ENCODE results near the gene ERGIC3.

ERGIC3 gene

DNA sequence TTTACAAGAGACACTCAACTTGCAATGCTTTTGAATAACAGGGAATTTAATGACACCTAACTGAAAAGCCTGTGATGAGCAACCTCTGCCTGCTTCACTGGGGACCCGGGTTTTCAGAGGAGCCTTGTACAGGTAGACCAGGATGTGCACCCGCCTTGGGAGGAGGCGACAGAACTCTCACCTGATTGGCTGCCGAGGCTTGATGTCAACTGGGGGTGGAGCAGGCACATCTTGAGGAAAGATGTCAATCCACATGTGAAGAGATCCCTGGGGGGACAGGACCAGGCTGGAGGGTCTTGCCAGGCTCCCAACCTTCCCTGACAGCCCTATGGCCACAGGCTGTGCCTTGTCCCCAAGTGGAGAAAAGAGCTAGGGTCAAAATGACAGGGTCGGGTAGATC, 19.8 kb downstream of the ERGIC3 start:
- DNase-seq (ENCODE audit: low spot score): no peak

DNA sequence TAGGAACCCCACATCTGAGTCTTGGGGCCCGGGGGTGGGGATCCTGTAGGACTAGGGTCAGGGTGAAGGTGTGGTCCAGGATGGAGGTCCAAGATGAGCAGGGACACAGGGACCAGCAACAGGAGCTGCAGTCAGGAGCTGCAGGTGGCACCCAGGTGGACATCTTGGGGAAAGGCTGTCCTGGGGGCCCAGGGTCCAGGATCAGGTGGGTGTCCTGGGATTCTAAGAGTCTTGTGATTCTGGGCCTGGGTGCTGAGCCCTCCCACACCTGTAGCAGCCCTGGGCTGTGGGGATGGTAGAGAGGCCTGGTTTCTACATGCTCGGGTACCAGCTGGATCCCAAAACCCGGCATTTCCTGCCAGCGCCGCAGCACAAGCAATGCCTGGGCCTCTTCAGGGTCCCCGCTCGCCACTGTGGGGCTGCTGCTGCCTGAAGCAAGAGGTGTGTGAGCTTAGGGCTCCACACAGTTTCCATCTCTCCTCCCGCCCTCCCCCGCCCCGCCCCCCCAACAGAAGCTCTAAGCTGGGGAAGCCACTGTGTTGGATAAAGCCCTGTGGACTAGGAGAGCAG, 20.7 kb downstream of the ERGIC3 start:
- DNase-seq (ENCODE audit: low spot score): no peak

DNA sequence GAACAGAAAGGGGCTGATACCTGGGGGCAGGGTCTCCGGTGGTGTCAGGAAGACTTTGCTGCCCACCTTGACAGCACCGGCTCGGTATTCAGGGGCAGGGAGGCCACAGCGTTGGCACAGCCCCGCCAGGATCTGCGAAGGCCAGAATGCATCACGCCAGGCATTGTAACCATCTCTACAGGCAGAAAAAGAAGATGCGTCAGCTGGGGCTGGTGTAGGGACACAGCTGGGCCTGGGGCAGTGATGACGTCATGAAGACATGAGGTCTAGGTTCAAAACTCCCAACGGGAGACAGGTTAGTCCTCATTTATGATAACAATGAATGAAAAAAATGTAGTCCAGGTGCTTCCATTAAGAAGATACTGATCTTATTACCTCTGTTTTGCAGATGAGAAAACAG, 22.0 kb downstream of the ERGIC3 start:
- no peak for DNase-seq (ENCODE audit: low spot score)

DNA sequence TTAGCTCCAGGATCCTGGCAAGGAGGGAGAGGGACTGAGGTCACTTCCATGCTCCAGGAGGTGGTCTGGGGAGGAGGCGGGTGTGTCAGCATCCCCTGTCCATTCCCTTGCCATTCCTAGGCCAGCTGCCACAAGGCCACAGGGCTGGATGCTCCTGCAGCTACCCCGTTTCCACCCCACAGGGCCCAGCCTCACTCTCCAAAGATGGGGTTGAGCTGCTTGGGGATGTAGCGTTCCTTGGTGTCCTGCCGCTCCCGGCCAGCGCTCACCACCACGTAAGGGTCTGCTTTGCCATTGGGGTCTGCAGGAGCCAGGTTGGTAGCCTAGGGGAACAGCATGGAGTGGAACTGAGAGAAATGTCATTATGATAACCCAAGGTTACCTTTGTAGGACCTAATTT, 23.0 kb downstream of the ERGIC3 start:
- DNase-seq (ENCODE audit: low spot score): no peak

DNA sequence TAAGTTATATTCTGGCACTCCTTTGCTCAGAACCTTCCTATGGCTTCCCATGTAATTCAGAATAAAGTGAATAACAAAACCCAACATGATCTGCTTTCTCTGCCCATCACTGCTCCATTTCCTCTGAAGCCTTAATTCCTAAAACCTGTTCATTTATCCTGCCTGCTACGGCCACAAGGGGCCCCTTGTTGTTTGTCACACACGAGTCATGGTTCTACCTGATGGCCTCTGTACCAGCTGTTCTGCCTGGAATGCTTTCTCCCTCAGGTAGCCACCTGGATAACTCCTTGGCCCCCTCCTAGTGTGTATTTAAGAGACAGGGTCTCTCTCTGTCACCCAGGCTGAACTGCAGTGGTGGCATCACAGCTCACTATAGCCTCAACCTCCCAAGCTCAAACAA, 26.8 kb downstream of the ERGIC3 start:
- no peak for DNase-seq (ENCODE audit: low spot score)

DNA sequence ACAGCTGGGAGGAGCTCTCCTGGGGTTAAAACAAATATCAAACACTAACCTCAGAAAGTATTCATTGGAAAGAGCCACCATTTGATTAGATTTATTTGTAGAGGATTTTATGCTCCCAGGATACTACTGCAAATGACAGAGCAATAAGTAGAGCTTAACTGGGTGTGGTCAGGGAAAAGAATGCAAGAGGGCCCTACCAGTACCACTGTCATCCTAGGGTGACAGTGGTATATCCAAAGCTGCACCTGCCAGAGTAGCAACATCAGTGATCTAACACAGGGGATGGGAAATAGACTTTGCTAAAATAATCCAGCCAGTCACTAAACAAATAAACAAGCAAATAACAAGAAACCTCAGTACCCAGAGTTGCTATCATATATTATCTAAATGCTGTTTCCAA, 29.7 kb downstream of the ERGIC3 start:
- DNase-seq (ENCODE audit: low spot score): no peak

DNA sequence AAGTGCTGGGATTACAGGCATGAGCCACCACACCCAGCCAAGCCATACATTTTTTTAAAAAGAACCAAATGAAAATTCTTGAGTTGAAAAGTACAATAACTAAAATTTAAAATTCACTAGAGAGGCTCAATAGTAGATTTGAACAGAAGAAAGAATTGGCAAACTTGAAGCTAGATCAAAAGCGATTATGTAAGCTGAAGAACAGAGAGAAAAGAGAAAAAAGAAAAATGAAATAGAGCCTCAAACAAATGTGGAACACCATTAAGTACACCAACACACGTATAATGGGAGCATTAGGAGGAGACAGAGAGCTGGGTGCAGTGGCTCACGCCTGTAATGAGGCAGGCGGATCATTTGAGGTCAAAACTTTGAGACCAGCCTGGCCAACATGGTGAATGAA, 31.0 kb downstream of the ERGIC3 start:
- no peak for DNase-seq (ENCODE audit: low spot score)

DNA sequence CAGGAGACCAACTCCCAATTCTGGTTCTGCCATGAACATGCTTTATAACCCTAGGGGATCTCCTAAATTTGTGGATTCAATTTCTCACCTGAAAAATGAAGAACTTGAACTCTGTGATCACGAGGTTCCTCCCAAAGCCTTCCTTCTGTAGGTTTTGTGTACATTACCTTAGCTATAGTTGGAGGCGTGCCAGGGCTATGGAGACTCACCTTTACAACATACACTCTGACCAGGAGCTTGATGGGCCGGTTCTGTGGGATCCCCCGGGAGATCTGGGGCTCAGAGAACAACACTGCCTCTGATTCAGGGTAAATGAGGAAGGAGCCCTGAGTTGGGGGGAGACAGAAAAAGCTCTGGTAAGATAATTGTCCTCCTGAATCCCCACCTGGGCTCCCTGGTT, 34.1 kb downstream of the ERGIC3 start:
- DNase-seq (ENCODE audit: low spot score): no peak

DNA sequence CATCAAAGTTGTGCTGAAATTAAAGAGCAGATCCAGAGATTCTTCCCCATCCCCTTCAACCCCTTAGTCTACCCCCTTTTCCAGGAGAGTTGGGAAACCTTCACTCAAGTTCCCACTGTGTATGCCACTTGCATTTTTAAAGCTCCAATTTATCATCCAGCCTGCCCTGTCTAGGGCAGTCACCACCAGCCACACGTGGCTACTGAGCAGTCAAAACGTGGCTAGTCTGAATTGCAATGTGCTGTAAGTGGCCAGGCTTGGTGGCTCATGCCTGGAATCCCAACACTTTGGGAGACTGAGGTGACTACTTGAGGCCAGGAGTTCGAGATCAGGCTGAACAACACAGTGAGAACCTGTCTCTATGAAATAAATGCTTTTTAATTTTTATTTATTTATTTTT, 34.9 kb downstream of the ERGIC3 start:
- DNase-seq (ENCODE audit: low spot score): no peak

DNA sequence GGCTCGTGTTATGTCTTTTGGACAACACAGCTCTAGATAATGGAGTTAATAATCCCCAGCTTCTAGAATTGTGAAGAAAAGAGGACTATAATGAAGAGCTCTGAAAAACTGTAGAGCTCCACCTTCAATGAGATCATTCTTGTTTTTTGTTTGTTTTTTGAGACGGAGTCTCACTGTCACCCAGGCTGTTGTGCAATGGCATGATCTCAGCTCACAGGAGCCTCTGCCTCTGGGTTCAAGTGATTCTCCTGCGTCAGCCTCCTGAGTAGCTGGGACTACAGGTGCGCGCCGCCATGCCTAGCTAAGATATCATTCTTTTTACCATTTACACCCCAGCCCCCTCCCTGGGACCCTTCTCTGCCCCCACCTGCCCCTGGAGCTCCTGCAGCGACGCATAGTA, 36.6 kb downstream of the ERGIC3 start:
- no peak for DNase-seq (ENCODE audit: low spot score)

DNA sequence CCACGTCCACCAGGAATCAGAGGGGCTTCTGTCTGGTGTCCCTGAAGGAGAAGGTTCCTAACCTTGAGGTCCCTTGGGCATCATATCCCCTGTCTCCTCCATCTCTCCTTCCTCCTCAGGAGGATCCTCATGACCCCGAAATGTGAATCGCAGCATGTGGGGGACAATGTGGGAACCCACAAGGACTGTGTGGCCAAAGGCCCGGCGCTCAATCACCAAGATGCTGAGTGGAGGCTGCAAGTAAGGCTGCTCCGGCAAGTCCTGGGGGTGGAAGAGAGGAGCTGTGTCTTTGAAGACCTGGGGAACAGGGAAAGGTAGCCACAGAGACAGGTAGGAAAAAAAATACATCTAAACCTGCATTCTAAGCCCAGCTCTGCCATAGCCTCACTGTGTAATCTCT, 37.3 kb downstream of the ERGIC3 start:
- DNase-seq (ENCODE audit: low spot score): no peak

DNA sequence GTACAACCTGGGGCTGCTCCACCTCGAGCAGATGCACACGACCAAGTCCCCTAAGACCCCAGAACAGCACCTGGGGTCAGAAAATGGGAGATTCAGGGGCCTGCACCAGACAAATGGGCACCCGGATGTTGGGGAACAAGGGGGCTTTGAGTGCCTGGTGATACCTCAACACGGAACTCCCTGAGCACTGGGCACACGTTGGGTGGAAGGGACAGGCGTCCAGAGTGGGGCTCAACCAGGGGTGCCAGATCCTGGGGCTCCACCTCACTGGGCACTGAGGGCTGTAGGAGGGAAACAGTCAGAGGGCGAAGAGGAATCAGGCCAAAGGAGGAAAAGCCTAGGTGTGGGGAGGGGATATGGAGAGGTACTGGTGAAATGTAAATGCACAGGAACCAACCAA, 40.3 kb downstream of the ERGIC3 start:
- no peak for DNase-seq (ENCODE audit: low spot score)

DNA sequence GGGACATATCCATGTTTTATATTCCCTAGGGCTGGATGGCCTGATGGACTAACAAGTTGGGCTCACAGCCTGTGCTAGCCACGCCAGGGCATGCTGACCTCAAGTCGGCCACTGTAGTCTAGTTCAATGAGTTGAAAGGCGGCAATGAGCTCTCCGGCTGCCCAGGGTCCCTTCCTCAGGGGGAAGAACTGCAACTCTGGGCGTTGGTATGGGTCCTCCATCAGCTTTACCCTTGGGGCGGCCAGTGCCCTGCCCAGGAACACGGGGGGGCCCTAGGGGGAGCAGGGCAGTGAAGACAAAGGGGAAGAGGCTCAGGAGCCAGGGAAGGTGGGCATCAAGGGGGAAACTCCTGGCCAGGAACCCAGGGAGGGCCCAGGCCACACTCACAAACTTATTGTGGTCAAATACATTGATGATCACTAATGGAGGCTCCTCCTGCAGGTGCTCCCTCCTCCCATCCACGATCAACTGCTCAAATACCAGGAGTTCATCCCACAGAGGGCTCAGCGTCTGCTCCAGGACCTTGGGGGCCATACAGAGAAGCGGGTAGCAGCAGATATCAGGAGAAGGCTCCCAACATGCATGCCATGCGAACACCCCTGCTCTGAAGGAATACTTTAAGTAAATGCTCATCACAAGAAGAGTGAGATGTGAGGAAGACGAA, 41.0 kb downstream of the ERGIC3 start:
- DNase-seq (ENCODE audit: low spot score): no peak

DNA sequence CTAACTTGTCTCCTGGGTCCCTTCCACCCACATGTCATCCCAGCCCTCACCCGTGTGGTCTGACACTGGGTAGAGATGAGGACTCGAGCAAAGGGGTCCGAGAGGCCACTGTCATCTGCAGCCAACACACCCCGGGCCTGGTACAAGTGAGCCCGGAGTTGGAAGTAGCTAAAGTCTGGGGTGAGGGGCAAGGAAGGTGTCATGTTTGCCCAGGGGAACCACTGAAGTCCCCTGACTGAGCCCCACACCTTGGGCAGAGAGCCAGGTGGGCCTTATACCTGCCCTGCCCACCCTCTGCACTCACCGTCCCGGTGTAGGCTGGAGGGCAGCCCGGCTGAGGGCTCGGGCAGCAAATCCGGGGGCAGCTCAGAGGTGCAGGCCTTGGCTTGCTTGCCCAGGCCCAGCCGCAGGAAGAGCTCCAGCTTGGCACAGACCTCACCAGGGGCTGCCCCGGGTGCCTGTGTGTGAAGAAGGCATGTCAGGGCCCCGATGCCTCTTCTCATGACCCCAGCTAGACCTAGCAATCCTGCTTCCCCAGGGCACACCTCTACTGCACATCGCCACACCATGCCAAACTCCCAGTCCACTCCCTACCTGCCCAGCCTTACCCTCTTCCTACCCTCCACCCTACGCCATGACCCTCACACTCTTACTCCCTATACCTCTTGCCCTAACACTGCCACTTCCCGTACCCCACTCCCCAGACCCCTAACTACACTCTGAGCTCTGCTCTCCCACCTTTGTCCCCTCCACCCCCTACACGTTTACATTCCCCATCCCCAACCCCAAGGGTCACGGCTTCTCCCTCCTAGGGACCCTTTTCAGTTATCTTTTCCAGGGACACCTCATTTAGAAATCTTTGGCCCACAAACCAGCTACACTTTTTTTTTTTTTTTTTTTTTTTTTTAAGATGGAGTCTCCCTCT, 42.0 kb downstream of the ERGIC3 start:
- no peak for DNase-seq (ENCODE audit: low spot score)

DNA sequence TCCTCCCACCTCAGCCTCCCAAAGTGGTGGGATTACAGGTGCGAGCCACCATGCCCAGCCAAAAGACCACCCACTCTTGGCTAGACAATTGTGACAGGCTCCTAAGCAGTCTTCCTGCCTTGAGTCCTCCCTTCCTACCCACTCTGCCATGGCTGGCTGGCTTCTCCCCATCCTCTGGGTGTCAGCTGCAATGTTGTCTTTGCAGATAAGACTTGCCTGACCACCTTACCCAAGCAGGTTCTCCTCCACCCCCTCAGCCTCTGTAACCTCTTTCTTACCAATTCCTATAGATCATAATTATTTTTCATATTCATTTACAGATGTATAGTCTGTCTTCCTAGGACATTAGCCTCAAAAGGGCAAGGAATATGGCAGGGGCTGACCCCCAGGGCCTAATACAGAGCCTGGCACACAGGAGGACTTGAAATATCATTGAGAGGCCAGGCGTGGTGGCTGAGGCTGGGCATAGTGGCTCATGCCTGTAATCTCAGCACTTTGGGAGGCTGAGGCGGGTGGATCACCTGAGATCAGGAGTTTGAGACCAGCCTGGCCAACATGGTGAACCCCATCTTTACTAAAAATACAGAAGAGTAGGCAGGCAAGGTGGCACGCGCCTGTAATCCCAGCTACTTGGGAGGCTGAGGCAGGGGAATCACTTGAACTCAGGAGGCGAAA, 45.0 kb downstream of the ERGIC3 start:
- DNase-seq (ENCODE audit: low spot score): no peak

DNA sequence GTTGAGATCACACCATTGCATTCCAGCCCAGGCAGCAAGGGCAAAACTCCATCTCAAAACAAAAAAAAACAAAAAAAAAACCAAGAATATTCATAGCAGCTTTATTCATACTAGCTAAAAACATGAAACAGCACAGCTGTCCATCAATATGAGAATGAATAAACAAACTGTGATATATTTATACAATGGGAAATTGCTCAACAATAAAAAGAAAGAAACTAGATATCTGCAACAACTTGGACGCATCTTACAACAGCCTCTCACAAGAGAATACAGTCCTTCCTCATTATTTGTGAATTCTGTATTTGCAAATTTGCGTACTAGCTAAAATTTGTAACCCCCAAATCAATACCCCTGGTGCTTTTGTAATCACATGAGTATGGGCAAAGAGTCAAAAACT, 45.6 kb downstream of the ERGIC3 start:
- DNase-seq (ENCODE audit: low spot score): no peak

DNA sequence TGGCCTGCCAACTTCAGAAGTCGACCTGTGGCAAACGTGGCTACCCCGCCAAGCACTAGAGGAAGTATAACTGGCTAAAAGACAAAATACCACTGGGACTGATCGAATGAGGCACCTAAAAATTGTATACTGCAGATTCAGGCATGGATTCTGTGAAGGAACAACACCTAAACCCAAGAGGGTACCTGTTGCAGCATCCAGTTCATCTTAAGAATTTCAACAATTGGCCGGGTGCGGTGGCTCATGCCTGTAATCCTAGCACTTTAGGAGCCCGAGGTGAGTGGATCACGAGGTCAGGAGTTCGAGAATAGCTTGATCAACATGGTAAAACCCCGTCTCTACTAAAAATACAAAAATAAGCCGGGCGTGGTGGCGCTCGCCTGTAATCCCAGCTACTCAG, 46.5 kb downstream of the ERGIC3 start:
- no peak for DNase-seq (ENCODE audit: low spot score)

DNA sequence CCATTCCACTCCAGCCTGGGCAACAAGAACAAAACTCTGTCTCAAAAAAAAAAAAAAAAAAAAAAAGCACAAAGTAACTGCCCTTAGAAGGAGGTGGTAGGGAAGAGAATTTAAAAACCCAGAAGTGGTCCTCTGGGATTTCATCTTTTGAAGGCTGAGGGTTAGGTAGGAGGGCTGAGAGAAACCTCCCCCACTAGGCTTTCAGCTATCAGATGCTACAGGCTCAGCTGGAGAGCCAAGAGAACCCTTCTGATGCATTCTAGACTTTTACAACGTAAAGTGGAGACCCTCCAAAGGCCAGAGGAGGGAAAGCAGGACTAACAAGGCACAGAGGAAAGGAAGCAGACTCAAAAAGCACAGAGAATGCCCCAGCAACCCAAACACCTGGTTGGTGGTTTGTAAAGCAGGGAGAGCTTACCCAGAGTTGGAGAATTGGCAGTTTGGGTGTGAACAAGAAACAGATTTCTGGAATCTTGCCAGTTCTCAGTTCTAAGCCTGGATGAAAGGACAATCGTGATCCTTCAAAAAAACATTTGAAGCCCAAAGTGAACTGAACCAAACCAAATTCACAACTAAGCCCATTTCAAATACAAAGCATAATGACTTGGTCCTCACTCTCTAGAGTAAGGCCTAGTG, 50.6 kb downstream of the ERGIC3 start:
- no peak for DNase-seq (ENCODE audit: low spot score)

DNA sequence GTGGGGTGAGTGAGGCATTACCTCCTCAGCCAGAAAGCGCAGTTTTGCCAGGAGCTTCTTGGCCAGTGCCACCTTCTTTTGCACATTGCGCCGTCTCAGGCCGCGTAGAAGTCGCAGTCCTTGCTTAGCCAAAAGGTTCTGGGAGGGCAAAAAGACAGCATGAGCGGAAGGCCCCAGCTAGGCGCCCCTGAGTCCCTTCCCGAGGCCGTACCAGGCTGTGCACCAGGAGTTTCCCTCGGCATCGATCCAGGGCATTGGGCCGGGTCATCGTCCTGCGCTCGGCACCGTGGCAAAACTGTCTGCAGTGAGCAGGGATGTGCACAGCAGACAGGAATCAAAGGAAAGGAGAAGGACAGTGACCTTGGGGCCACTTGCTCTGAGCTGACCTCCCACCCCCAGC, 53.6 kb downstream of the ERGIC3 start:
- DNase-seq (ENCODE audit: low spot score): no peak

DNA sequence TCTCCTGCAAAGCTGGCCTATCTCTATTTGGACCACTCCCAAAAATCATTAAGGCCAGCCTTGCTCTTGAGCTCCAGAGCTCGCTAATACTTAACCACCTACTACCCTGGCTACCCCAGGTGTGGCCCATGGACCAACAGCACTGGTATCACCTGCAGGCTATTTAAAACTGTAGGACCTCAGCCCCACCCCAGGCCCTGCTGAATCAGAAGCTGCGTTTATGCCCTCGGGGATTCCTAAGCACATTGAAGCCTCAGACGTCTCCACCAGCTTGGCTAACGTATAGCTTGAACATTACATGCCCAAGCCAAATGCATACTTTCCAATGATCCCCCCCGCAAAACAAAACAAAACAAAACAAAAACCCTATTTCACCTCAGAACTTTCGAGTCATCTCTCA, 54.0 kb downstream of the ERGIC3 start:
- no peak for DNase-seq (ENCODE audit: low spot score)

DNA sequence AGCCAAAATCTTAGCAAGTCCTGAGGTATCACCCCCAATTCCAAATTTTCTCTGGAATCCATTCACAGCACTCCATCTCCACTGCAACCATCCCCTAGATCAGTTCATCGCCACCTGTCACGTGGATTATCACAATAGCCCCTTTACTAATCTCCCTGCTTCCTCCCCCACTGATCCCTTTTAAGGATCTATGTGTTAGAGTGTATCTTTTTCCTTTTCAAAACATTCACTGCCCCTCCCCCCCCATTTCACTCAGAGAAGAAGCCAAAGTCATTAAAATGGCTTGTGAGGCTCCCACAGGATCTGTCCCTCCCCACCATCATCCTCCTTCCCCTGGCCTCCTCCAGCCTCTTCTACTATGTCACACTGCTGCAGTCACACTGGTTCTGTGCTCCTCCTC, 55.3 kb downstream of the ERGIC3 start:
- no peak for DNase-seq (ENCODE audit: low spot score)

DNA sequence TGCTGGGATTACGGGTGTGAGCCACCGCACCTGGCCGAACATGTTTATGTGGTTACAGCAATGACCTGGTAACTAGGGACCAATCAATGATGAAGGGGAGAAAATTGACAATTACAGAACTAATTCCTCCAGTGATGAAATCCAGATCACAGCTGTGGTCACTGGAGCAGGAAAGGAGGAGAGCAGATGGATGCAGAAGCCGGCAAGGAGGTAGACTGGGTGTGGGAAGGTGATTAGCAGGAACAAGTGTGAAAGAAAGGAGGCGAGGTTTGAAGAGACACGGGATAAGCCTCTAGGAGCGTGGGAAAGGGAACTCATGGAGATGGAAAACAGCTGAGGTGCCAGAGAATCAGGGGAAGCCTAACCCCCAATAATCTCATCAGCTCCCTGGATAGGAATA, 56.6 kb downstream of the ERGIC3 start:
- no peak for DNase-seq (ENCODE audit: low spot score)
